Panc1 (cell line): ENCODE results near the gene FBLN1. TPM values are rescaled to one million over a fixed set of nuclear protein-coding genes. Genes with fewer than 3 reads are reported as not detected.

ENCODE experiments used
- ATAC-seq: fragments of 200-7000 bp; cut with Tn5 transposase; 2 replicates; pipeline ENCODE4 v1.9.1; 2020; ENCODE audit warnings: mild to moderate bottlenecking, moderate library complexity
- BruUV-seq: library from RNA; stranded (reverse); fragments of 400-500 nt; replicated peaks from 2 replicates; lab custom pipeline; 2021; lab: Mats Ljungman, UMichigan
- CTCF ChIA-PET: fragments of 300-600 bp; sonication (Branson Sonifier 250); formaldehyde crosslinking; loops from one replicate; lab custom pipeline; 2022; ENCODE audit warnings: antibody characterized with exemption; lab: Charles Lee
- POLR2A ChIA-PET: fragments of 300-600 bp; sonication (Branson Sonifier 250); formaldehyde crosslinking; loops from one replicate; lab custom pipeline; 2022; ENCODE audit warnings: antibody characterized with exemption; lab: Charles Lee
- DNase-seq: peaks from one replicate; pipeline ENCODE4 v3.0.0-alpha.2; 2010; ENCODE audit warnings: low read depth, low spot score
- H3K27ac ChIP-seq: 2 replicates; pipeline ENCODE4 v1.5.1; 2011; ENCODE audit warnings: mild to moderate bottlenecking, low read length, inconsistent platforms
- H3K27me3 ChIP-seq: fragments of 200-500 bp; sonication (Bioruptor generic); 2 replicates; pipeline ENCODE4 v1.6.0; 2014; ENCODE audit warnings: low read length, inconsistent platforms; ENCODE audit not compliant: control insufficient read depth, insufficient read depth
- H3K36me3 ChIP-seq: fragments of 200-500 bp; sonication (Bioruptor generic); 2 replicates; pipeline ENCODE4 v1.5.1; 2014; ENCODE audit warnings: inconsistent platforms, mild to moderate bottlenecking, low read length, moderate library complexity; ENCODE audit not compliant: control insufficient read depth, insufficient read depth
- H3K4me1 ChIP-seq: 2 replicates; pipeline ENCODE4 v1.5.1; 2011; ENCODE audit warnings: inconsistent platforms, mild to moderate bottlenecking, low read length, moderate library complexity; ENCODE audit not compliant: control insufficient read depth, insufficient read depth
- H3K4me3 ChIP-seq, 2 experiments: 2 replicates each; pipeline ENCODE4 v1.5.1; 2011 to 2012; ENCODE audit warnings: low read depth in 2 of 2, low read length in 2 of 2, mild to moderate bottlenecking in 2 of 2, inconsistent platforms in 1 of 2, moderate library complexity in 1 of 2
- H3K9me3 ChIP-seq: fragments of 200-500 bp; sonication (Bioruptor generic); 2 replicates; pipeline ENCODE4 v1.5.1; 2014; ENCODE audit warnings: low read depth, mild to moderate bottlenecking, inconsistent platforms, low read length, moderate library complexity; ENCODE audit not compliant: control insufficient read depth, insufficient read depth
- CTCF ChIP-seq: fragments of 450-650 bp; IDR thresholded peaks from 2 replicates; pipeline ENCODE4 v1.5.1; 2017; ENCODE audit warnings: mild to moderate bottlenecking
- POLR2AphosphoS5 ChIP-seq: IDR thresholded peaks from 2 replicates; pipeline ENCODE4 v1.6.1; 2012; ENCODE audit warnings: mild to moderate bottlenecking, low read depth, low read length, moderate library complexity
- REST ChIP-seq, 2 experiments: IDR thresholded peaks; 2 replicates each; pipeline ENCODE4 v1.6.1; 2011 to 2012; ENCODE audit warnings: low read depth in 2 of 2, control low read depth in 1 of 2, low read length in 1 of 2, mild to moderate bottlenecking in 1 of 2, moderate library complexity in 1 of 2; ENCODE audit not compliant: insufficient read depth in 1 of 2
- SIN3A ChIP-seq: IDR thresholded peaks from 2 replicates; pipeline ENCODE4 v1.6.1; 2012; ENCODE audit warnings: low read depth, mild to moderate bottlenecking, low read length, moderate library complexity, borderline replicate concordance; ENCODE audit not compliant: insufficient read depth
- TCF7L2 ChIP-seq: IDR thresholded peaks from 2 replicates; pipeline ENCODE4 v1.6.1; 2011; ENCODE audit warnings: mild to moderate bottlenecking, low read depth, low read length, inconsistent platforms
- in situ Hi-C: cut with HindIII; loops from 2 replicates; pipeline ENCODE4 v1.10.0; 2016; ENCODE audit warnings: low sequenced_read_pairs, low pct_unique_long_range_greater_than_20kb
- intact Hi-C: fragments of 100-400 bp; cut with micrococcal nuclease; formaldehyde crosslinking; loops from one replicate; pipeline ENCODE4 v1.10.0; 2022; ENCODE audit not compliant: unreplicated experiment
- total RNA-seq: library from RNA; stranded (reverse); gene quantifications from one replicate; pipeline ENCODE4 v1.2.1, GENCODE V29; 2021; ENCODE audit not compliant: unreplicated experiment

The FBLN1 gene
- total RNA-seq, 1 experiment from 2014 or later: 143 TPM

- in situ Hi-C loops: no loop called here
- ATAC-seq (no peak), DNase-seq (no peak)
- no peaks in the 10 kb centered on the region for H3K36me3 ChIP-seq
- no peak overlapping the region for H3K4me3 ChIP-seq
- POLR2A ChIA-PET: no interaction called here
- no peaks in the 10 kb centered on the region for H3K27me3 ChIP-seq
- intact Hi-C loops: no loop called here
- no TSS peak for BruUV-seq
- TF ChIP-seq SIN3A (no peak), REST (IDR thresholded peaks at IDR 0.05; ENCODE audit: insufficient read depth in 1 of 2, low read depth in 2 of 2, low read length in 1 of 2) (no peak), TCF7L2 (no peak), POLR2AphosphoS5 (no peak), CTCF (no peak)
- CTCF ChIA-PET: no interaction called here
- no peaks in the 10 kb centered on the region for H3K9me3 ChIP-seq
- H3K27ac ChIP-seq: no peak overlapping the region
- H3K4me1 ChIP-seq: no peaks in the 10 kb centered on the region
Measured at GRCh38 chr22:45583504-45583903, 80.8 kb downstream of the FBLN1 start.

- H3K9me3 ChIP-seq: no peaks in the 10 kb centered on the region
- TF ChIP-seq SIN3A (no peak), POLR2AphosphoS5 (no peak), CTCF (no peak), TCF7L2 (no peak), REST (IDR thresholded peaks at IDR 0.05; ENCODE audit: insufficient read depth in 1 of 2, low read depth in 2 of 2, low read length in 1 of 2) (no peak)
- H3K4me3 ChIP-seq: no peak overlapping the region
- ATAC-seq: no peak
- in situ Hi-C loops: no loop called here
- ChIA-PET CTCF (no interaction called here), POLR2A (no interaction called here)
- intact Hi-C loops: no loop called here
- no peak overlapping the region for H3K27ac ChIP-seq
- no peaks in the 10 kb centered on the region for H3K36me3 ChIP-seq
- H3K27me3 ChIP-seq: no peaks in the 10 kb centered on the region
- DNase-seq: no peak
- no TSS peak for BruUV-seq
- no peaks in the 10 kb centered on the region for H3K4me1 ChIP-seq
Measured at GRCh38 chr22:45584121-45584570, 81.5 kb downstream of the FBLN1 start.
